ENCODE measurements around the gene TREML4.
"Not testable (repeated sequence)": the region's sequence is repeated elsewhere in the genome, so short reads cannot be mapped to it uniquely, and the experiment has no call there.

Gene TREML4

GRCh38 chr6:41208439-41209106 is 19.6 kb upstream of the TREML4 start:
- DNase-seq = no peak

- no peak for DNase-seq
Measured at GRCh38 chr6:41209547-41210320, 18.4 kb upstream of the TREML4 start.

- DNase-seq = no peak
Measured at GRCh38 chr6:41214559-41215238, 13.4 kb upstream of the TREML4 start.

- no peak for DNase-seq
Measured at GRCh38 chr6:41215777-41216176, 12.4 kb upstream of the TREML4 start.

- no peak for DNase-seq
Measured at GRCh38 chr6:41216616-41217015, 11.5 kb upstream of the TREML4 start.

- no peak for DNase-seq
Measured at GRCh38 chr6:41222045-41222444, 6.1 kb upstream of the TREML4 start.

- no peak for DNase-seq
Measured at GRCh38 chr6:41222513-41222912, 5.6 kb upstream of the TREML4 start.

GRCh38 chr6:41224800-41225199 is 3.3 kb upstream of the TREML4 start:
- DNase-seq = no peak

GRCh38 chr6:41226752-41227151 is 1.4 kb upstream of the TREML4 start:
- DNase-seq = no peak

- DNase-seq = no peak
Measured at GRCh38 chr6:41228616-41229015, 467 bp downstream of the TREML4 start.

- DNase-seq = no peak
Measured at GRCh38 chr6:41229721-41230120, 1.6 kb downstream of the TREML4 start.

GRCh38 chr6:41231246-41231645 is 3.1 kb downstream of the TREML4 start:
- DNase-seq = no peak

GRCh38 chr6:41232667-41233066 is 4.5 kb downstream of the TREML4 start:
- no peak for DNase-seq

GRCh38 chr6:41236276-41236675 is 8.1 kb downstream of the TREML4 start:
- no peak for DNase-seq

GRCh38 chr6:41237128-41237527 is 9.0 kb downstream of the TREML4 start:
- DNase-seq = no peak

- no peak for DNase-seq
Measured at GRCh38 chr6:41239467-41240159, 11.5 kb downstream of the TREML4 start.

GRCh38 chr6:41246529-41246928 is 18.4 kb downstream of the TREML4 start:
- not testable (repeated sequence) for DNase-seq

GRCh38 chr6:41247288-41247865 is 19.2 kb downstream of the TREML4 start:
- DNase-seq = no peak

GRCh38 chr6:41247882-41248705 is 19.9 kb downstream of the TREML4 start:
- DNase-seq = no peak

- no peak for DNase-seq
Measured at GRCh38 chr6:41252401-41253169, 24.4 kb downstream of the TREML4 start.

- DNase-seq = no peak
Measured at GRCh38 chr6:41255110-41255509, 27.0 kb downstream of the TREML4 start.

All from NCI-H1105 (cell line).